ENCODE measurements around the gene NDUFS8. TPM values are rescaled to one million over a fixed set of nuclear protein-coding genes. Genes with fewer than 3 reads are reported as not detected.
A peak's percentile ranks its signal among the peaks of the same experiment; 100 is the strongest.

The NDUFS8 gene
- total and polyA plus RNA-seq, 2 of the 13 experiments (the other 11 are each of a cell fraction or from before 2014, with no cell fraction given) = 96.7 to 158 TPM

DNA sequence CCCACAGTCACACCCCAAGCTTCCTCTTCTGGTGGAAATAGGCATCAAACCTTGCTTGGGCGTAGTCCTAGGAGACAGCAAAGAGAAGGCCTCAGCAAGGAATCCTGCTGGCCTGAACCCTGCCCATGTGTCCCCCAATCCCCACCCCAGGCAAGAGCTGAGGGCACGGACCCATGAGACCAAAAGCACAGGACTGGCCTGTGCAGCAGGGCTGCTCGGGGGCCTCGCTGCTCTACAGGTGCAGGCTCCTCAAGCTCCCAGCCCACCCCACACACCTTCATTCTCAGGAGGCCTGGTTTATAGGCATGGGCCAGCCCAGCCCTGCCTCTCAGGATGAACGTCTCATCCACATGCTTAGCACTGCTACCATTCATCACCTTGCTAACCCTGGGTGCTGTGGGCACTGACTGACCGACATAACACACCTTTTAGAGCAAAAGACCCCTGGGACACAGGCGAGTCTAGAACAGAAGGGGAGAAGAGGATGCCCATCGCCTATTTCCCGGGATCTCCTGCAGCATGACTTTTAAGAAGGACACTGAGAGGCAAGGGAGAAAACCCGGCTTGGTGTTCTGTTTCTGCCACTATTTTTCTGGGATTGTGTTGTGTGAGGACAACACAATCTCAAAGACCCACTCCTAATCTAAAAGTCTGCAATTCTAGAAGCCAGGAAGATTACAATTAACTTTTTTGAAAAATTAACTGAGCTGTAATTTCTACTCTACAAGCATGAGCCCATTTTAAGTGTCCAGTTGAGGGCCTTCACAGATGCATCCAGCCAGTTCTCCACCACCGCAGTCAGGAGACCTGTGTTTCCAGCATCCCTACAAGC is 23.7 kb downstream of the NDUFS8 start:
- ATAC-seq (0 out of 3 replicates have a peak, but pooled peaks have one; percentile 0), FAIRE-seq (no peak), DNase-seq (ENCODE audit: low spot score) (no peak)
- ChIA-PET CTCF (ENCODE audit: low intra/inter-chr PET ratio, low total read pairs) (no interaction called here), POLR2A (interaction anchor here (2.8 kb wide), 1 partner anchor 16 kb away, joined by 11 read pairs; the partner anchor contains the start of gene TCIRG1)
- WGBS (ENCODE audit: low lambda C conversion rate) = 92% methylated on average over 9 of the region's 11 CpGs
- Histone ChIP-seq H2AFZ (ENCODE audit: low read length) (no peak overlapping the region), H3K4me2 (ENCODE audit: low read depth, low read length) (no peak overlapping the region), H3K4me1 (ENCODE audit: insufficient read depth, low read length) (no peaks in the 10 kb centered on the region), H3K79me2 (ENCODE audit: insufficient read depth, low read length) (no peaks in the 10 kb centered on the region), H3K9ac (ENCODE audit: insufficient read depth, low read depth, low read length) (no peak overlapping the region), H3K4me3 (replicated peaks in 1 of 3; ENCODE audit: insufficient read depth in 1 of 3, low read depth in 2 of 3, low read length in 3 of 3) (no peak overlapping the region), H3K9me3 (ENCODE audit: low read length) (no peaks in the 10 kb centered on the region), H3K27me3 (ENCODE audit: control insufficient read depth in 1 of 2, insufficient read depth in 2 of 2, low read length in 2 of 2) (no peaks in the 10 kb centered on the region), H3K27ac (ENCODE audit: extremely low read length, insufficient read depth, low read length) (no peak overlapping the region), H3K36me3 (replicated peaks in 1 of 2; ENCODE audit: control insufficient read depth in 1 of 2, insufficient read depth in 2 of 2, low read length in 2 of 2) (peaks cover 17 to 36% of the 10 kb centered on the region in 2 experiments), H4K20me1 (ENCODE audit: insufficient read depth, low read length) (peaks cover 5% of the 10 kb centered on the region; the same call in 1 of the 2 replicates)
- BruUV-seq (replicated peaks) = no TSS peak
- in situ Hi-C loops (cut with HindIII; ENCODE audit: extremely low pct_ligation_motif_present, low pct_unique_long_range_greater_than_20kb) (no loop called here), intact Hi-C loops (cut with micrococcal nuclease; ENCODE audit: unreplicated experiment) (no loop called here)
- TF ChIP-seq ARID5B (CRISPR knock-in tag; IDR thresholded peaks at IDR 0.05) (no peak), PBX2 (CRISPR knock-in tag; IDR thresholded peaks at IDR 0.05) (no peak), ZBTB34 (CRISPR knock-in tag; IDR thresholded peaks at IDR 0.05) (no peak), RFXANK (CRISPR knock-in tag; IDR thresholded peaks at IDR 0.05) (no peak), ZBTB42 (CRISPR knock-in tag; IDR thresholded peaks at IDR 0.05) (no peak), TEAD2 (CRISPR knock-in tag; IDR thresholded peaks at IDR 0.05) (no peak), CREB3 (CRISPR knock-in tag; IDR thresholded peaks at IDR 0.05) (no peak), POLR2AphosphoS2 (IDR thresholded peaks at IDR 0.05; ENCODE audit: low read depth, low read length) (peak; percentile 35; the same call in 1 of the 2 replicates), ARNT2 (CRISPR knock-in tag; IDR thresholded peaks at IDR 0.05; ENCODE audit: low read depth) (no peak), ZNF550 (CRISPR knock-in tag; IDR thresholded peaks at IDR 0.05; ENCODE audit: borderline replicate concordance) (no peak), ZNF883 (CRISPR knock-in tag; IDR thresholded peaks at IDR 0.05; ENCODE audit: not compliant biosample characterization) (peak; percentile 31)
- TF ChIP-seq, protein P1, sequence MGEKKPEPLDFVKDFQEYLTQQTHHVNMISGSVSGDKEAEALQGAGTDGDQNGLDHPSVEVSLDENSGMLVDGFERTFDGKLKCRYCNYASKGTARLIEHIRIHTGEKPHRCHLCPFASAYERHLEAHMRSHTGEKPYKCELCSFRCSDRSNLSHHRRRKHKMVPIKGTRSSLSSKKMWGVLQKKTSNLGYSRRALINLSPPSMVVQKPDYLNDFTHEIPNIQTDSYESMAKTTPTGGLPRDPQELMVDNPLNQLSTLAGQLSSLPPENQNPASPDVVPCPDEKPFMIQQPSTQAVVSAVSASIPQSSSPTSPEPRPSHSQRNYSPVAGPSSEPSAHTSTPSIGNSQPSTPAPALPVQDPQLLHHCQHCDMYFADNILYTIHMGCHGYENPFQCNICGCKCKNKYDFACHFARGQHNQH (CRISPR knock-in tag; IDR thresholded peaks at IDR 0.05) = no peak
- TF ChIP-seq, protein P2, sequence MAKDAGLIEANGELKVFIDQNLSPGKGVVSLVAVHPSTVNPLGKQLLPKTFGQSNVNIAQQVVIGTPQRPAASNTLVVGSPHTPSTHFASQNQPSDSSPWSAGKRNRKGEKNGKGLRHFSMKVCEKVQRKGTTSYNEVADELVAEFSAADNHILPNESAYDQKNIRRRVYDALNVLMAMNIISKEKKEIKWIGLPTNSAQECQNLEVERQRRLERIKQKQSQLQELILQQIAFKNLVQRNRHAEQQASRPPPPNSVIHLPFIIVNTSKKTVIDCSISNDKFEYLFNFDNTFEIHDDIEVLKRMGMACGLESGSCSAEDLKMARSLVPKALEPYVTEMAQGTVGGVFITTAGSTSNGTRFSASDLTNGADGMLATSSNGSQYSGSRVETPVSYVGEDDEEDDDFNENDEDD (CRISPR knock-in tag; IDR thresholded peaks at IDR 0.05; ENCODE audit: borderline replicate concordance) = 0 out of 2 replicates have a peak, but pooled peaks have one; percentile 5
